GM19193 (cell line): ENCODE results near the gene NEGR1.

Source experiments
- POLR2A ChIP-seq: IDR thresholded peaks from 4 replicates; pipeline ENCODE4 v1.6.1; 2011; ENCODE audit not compliant: insufficient read depth, insufficient read length; ENCODE audit errors: extremely low read depth

Gene NEGR1

GRCh38 chr1:72109916-72110315 lies 172.4 kb downstream of the NEGR1 start:
- no peak for TF ChIP-seq POLR2A

- TF ChIP-seq POLR2A, result no peak
Measured at GRCh38 chr1:72105201-72105600, 177.1 kb downstream of the NEGR1 start.

GRCh38 chr1:72101840-72102632 lies 180.3 kb downstream of the NEGR1 start:
- no peak for TF ChIP-seq POLR2A

GRCh38 chr1:72100771-72101170 lies 181.6 kb downstream of the NEGR1 start:
- no peak for TF ChIP-seq POLR2A

- TF ChIP-seq POLR2A, result no peak
Measured at GRCh38 chr1:72097851-72098570, 184.3 kb downstream of the NEGR1 start.

- no peak for TF ChIP-seq POLR2A
Measured at GRCh38 chr1:72094209-72094608, 188.1 kb downstream of the NEGR1 start.

GRCh38 chr1:72086394-72086793 lies 195.9 kb downstream of the NEGR1 start:
- TF ChIP-seq POLR2A, result no peak

- TF ChIP-seq POLR2A, result no peak
Measured at GRCh38 chr1:72075425-72075824, 206.9 kb downstream of the NEGR1 start.

GRCh38 chr1:72066431-72066830 lies 215.9 kb downstream of the NEGR1 start:
- TF ChIP-seq POLR2A, result no peak

GRCh38 chr1:72064196-72065075 lies 217.9 kb downstream of the NEGR1 start:
- TF ChIP-seq POLR2A, result no peak

- no peak for TF ChIP-seq POLR2A
Measured at GRCh38 chr1:72063364-72064044, 218.8 kb downstream of the NEGR1 start.

- no peak for TF ChIP-seq POLR2A
Measured at GRCh38 chr1:72062584-72062983, 219.8 kb downstream of the NEGR1 start.

GRCh38 chr1:72060466-72061245 lies 221.7 kb downstream of the NEGR1 start:
- no peak for TF ChIP-seq POLR2A

- no peak for TF ChIP-seq POLR2A
Measured at GRCh38 chr1:72056516-72056915, 225.8 kb downstream of the NEGR1 start.
